Measurements from ENCODE around the gene ABHD16B.

DNA sequence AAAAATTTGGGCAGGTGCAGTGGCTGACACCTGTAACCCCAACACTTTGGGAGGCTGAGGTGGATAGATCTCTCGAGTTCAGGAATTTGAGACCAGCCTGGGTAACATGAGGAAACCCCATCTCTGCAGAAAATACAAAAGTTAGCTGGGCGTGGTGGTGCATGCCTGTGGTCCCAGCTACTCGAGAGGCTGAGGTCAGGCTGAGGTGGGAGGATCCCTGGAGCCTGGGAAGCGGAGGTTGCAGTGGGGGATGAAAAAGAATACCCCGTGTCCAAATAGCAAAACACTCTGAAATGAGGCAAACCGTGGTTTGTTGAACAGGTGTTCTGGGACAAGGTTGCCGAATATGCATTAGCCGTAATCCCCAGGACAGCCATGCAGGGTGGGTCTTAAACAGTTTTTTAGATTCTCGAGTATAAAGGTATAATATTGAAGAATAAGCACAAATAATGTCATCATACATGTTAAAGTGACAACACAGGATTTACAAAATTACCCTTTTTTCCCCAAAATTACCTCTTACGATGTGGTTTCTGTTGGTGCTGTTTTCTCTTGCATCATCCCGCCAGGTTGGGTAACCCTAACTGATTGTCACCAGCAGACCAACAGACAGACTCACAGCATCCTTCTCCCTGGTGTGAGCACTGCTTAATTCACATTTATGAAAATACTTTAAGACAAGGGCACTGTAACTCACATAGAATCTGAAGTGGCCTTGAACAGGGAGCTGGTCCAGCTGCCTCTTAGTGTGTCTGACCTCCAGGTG lies 42.7 kb downstream of the ABHD16B start:
- TF ChIP-seq SP1 (IDR thresholded peaks at IDR 0.05) (no peak), ELF4 (IDR thresholded peaks at IDR 0.05) (no peak), NFRKB (IDR thresholded peaks at IDR 0.05) (no peak), FOXA1 (IDR thresholded peaks at IDR 0.05) (no peak), BHLHE40 (IDR thresholded peaks at IDR 0.05; ENCODE audit: borderline replicate concordance) (no peak), ARNT (IDR thresholded peaks at IDR 0.05) (no peak), FOXM1 (IDR thresholded peaks at IDR 0.05; ENCODE audit: borderline replicate concordance) (no peak)
- TF ChIP-seq, protein P1, sequence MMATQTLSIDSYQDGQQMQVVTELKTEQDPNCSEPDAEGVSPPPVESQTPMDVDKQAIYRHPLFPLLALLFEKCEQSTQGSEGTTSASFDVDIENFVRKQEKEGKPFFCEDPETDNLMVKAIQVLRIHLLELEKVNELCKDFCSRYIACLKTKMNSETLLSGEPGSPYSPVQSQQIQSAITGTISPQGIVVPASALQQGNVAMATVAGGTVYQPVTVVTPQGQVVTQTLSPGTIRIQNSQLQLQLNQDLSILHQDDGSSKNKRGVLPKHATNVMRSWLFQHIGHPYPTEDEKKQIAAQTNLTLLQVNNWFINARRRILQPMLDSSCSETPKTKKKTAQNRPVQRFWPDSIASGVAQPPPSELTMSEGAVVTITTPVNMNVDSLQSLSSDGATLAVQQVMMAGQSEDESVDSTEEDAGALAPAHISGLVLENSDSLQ (IDR thresholded peaks at IDR 0.05), result no peak
